GM23248 (cell line): Measurements from ENCODE around the gene UGT2B7.

Experiments
- EZH2 ChIP-seq: fragments of 200-600 bp; sonication (generic); IDR thresholded peaks from 2 replicates; pipeline ENCODE4 v1.6.1; 2018; ENCODE audit warnings: antibody characterized with exemption, mild to moderate bottlenecking; ENCODE audit not compliant: insufficient read depth, poor library complexity, severe bottlenecking
- EZH2phosphoT487 ChIP-seq: fragments of 200-600 bp; sonication (generic); IDR thresholded peaks from 2 replicates; pipeline ENCODE4 v1.6.1; 2018; ENCODE audit warnings: antibody characterized with exemption, moderate library complexity, mild to moderate bottlenecking, low read depth; ENCODE audit not compliant: insufficient read depth

GRCh38 chr4:69104719-69105275 is 8.5 kb downstream of the UGT2B7 start:
- TF ChIP-seq EZH2 (no peak), EZH2phosphoT487 (no peak)
